GM18951 (cell line): ENCODE results near the gene LRCH3.

Experiments
- POLR2A ChIP-seq: IDR thresholded peaks from 4 replicates; pipeline ENCODE4 v1.6.1; 2011; ENCODE audit warnings: mild to moderate bottlenecking; ENCODE audit not compliant: insufficient read length, insufficient read depth; ENCODE audit errors: extremely low read depth
- in situ Hi-C: fragments of 300-500 bp; cut with MboI; formaldehyde crosslinking; loops from one replicate; pipeline ENCODE4 v1.12.0; 2022; ENCODE audit warnings: low sequenced_read_pairs, mixed read lengths, inconsistent platforms; ENCODE audit not compliant: unreplicated experiment

Gene LRCH3

DNA sequence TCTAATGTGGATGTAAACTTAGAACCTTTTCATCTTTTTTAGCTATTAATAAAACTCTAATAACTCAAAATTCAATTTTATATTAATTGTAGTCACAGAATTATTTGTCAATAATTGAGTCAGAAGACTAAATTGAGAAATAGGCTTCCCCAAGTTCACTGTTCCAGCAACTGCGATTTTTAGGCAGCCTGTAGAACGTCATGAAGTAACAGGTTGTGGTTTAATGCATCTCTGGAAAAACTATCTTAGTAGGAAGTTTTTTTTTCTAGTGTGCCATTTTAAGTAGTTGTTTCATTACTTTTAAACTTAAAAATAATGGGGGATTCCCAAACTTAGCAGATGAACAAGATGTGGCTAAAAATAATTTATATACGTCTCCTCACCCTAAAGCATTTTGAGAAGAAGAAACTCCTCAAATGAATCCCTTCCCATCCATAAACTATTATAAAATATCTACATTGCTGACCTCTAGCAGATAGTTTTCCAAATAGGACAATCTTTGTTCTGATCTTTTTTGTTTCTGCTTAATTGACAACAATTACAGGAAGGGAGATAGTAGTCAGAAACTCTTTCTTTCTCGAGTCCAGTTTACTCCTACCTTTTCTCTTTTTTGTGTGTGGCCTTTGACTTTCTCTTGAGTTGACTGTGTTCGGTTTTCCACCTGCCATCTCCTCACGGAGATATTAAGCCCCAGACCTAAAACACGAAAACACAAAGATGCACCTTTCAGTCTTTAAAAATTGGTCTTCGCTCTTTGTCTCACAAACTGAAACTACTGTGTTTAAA lies 43.1 kb downstream of the LRCH3 start:
- in situ Hi-C loops = no loop called here
- TF ChIP-seq POLR2A = no peak

DNA sequence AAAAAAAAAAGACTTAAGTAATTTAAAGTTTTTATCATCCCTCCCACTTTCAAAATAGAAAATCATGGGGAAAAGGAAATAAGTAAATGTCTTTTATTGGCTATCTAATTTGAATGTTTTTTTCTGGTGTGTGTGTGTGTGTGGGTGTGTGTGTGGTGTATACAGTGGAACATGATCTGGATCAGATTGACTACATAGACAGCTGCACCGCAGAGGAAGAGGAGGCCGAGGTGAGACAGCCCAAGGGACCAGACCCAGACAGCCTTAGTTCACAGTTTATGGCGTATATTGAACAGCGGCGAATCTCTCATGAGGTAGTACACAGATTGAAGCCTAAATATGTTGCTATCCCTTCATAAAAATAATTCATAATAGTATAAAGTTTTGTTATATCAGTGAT lies 44.5 kb downstream of the LRCH3 start:
- in situ Hi-C loops = no loop called here
- no peak for TF ChIP-seq POLR2A

DNA sequence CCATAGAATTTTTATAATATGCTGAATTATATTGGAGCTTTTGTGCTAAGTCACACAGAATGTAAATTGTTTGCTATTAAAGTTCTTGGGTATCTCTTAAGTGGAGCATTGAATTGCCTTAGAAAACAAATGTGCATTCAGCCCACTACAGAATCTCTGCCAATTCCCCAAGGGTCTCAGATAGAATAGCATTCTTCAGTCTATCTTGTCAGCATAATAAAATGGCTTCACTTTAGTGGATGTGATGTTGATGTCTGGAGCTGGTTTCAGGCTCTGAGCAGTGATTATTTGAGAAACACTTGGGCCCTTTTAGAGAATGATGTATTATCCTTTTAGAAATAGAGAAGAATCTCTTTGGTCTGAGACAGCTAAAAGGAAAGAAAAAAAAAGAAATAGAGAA lies 45.2 kb downstream of the LRCH3 start:
- no peak for TF ChIP-seq POLR2A
- in situ Hi-C loops = no loop called here

DNA sequence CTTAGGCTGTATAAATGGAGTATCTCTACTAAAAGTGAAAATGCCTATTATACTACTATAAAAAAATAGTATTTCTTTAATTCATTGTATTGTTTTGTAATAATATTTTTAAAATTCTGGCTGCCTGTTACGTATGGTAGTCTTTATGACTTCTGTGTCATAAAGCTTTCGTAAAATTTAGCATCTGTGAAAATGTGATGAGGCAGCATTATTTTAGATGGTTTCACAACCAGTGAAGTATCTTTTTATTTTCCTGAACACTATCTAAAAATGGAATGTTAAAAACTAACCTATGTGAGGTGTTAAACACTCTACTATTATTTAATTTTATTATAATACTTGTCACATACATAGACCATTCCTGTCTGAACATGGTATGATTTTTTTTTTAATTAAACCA lies 46.2 kb downstream of the LRCH3 start:
- in situ Hi-C loops = no loop called here
- TF ChIP-seq POLR2A = no peak

DNA sequence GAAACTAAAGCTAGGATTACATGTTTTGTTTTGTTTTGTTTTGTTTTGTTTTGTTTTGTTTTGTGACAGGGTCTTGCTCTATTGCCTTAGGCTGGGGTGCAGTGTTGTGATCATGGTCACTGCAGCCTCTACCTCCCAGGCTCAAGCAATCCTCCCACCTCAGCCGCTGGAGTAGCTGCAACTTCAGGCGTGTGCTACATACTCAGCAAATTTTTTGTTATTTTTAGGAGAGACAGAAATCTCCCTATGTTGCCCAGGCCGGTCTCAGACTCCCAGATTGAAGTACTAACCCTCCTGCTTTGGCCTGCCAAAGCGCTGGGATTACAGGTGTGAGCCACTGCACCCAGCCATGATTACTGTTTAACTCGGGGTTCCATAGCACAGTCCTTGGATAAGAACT lies 50.7 kb downstream of the LRCH3 start:
- in situ Hi-C loops = no loop called here
- TF ChIP-seq POLR2A = no peak

DNA sequence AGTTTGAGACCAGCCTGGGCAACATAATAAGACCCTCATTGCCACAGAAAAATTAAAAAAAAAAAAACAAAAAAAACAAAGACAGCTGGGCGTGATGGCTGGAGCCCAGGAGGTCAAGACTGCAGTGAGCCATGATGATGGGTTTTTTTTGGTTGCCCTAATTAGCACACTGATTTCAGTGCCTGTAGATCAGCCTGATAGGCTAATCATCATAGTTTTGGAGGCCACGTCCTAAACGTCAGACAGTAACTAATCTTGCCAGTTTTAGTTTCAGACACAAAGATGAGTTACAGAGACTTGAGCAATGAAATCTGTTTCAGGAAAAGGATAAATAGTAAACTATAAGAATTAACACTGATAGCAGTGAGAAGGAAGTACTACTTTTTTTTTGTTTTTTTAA lies 55.4 kb downstream of the LRCH3 start:
- in situ Hi-C loops = no loop called here
- no peak for TF ChIP-seq POLR2A

DNA sequence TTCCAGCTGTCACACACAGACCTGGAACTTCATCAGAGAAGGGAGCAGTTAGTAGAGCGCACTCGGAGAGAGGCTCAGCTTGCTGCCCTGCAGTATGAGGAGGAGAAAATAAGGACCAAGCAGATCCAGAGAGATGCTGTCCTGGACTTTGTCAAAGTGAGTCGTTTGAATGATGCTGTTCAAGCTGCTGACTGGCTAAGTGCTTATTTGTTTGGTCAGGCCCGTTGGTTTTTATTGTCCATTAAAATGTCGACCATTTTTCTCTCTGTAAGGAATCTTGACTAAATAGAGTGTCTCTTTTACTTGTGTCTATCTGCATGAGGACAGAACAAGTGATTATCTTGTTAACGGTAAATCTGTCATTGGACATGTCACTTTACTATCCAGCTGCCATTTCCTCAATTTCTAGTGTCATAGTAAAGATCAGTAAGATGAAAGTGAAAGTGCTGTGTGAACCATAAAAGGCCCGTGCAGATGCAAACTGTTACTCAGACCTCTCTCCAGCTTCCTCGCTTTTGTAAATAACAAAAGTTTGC lies 56.9 kb downstream of the LRCH3 start:
- in situ Hi-C loops = no loop called here
- TF ChIP-seq POLR2A = no peak

DNA sequence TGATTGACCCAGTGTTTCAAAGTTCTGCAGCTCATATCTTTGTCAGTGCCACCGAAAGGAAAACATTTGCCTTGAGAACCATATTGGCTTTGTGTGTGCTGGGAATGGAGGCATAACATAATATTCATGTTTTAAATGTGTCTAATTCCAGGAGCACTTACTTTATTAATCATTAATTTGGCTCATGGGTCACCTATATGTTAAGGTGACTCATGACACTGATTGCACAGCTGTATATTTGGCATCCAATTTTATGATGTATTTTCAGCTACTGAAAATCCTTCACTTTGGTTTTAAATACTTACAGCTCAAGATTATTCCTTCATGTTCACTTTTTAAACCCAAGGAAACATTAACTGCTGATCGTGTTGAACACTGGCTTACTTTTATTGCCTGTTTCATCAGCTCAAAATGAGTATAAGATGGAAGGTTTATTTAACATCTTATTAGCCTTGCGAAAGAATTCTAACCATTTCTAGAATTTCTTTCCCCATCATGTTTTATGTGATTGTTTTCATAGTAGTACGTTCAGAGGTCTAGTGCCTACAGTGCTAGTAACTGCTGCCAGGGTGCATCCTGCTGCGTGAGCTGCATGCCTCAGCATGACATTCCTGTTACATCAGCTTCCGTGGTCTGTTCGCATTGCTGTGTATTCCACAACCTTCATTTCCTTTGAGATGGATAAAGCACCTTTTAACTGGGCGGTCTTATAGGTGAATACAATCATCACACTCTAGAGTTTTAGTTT lies 63.7 kb downstream of the LRCH3 start:
- in situ Hi-C loops = no loop called here
- TF ChIP-seq POLR2A = no peak

DNA sequence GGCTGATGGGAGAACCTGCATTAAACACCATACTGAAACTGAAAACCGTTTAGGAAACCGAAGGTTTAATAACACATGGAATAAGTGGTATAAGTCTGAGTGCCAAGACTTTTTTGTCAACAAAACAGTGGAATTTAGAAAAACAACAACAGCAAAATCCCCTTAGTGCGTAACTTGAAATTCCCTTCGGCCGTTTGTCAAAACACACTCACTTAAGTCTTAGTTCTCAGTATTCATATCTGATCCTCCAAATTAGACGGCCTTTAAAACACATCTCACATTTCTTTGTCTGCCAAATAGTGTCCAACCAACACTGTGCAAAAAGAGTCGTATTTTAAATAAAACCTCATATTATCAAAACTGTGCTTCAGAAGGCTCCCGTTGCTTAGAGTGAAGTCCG lies 64.5 kb downstream of the LRCH3 start:
- no peak for TF ChIP-seq POLR2A
- in situ Hi-C loops = no loop called here

DNA sequence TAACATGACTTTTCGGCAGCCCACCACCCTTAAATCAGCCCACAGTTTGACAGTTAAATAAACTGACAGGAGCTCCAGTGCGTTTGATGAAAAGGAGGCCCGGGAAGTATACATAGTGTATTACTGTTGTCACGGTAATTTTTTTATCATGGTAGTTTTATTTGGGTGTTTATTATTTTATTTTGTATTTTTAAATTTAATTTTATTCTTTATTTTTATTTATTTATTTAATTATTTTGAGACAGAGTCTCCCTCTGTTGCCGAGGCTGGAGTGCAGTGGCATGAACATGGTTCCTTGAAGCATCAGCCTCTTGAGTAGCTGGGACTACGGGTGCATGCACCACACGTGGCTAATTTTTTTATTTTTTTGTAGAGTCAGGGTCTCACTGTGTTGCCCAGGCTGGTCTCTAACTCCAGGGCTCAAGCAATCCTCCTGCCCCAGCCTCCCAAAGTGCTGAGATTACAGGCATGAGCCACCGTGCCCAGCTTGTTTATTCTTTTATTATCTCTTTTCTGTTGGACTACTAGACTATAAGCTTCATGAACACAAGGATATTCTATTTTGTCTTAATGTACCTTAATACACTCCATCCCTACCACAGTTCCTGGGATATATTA lies 65.3 kb downstream of the LRCH3 start:
- in situ Hi-C loops = no loop called here
- no peak for TF ChIP-seq POLR2A

DNA sequence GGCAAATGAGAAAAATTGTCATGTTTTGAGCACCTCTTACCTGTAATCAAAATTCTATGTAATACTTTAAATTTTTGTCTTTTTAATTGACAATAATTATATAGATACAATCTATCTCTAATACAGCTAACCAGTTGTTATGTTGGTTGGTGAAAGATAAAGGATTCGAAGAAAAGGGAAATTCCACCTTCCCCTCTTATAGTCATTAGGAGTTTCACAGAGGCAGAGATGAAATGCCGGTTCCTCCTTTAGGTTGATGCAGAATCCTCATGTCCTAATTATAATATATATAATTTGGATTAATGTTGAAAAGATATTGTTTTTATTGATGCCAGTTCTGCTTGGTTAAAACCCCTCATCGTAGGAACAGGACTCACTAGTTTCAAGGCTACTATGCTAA lies 67.1 kb downstream of the LRCH3 start:
- TF ChIP-seq POLR2A = no peak
- in situ Hi-C loops = no loop called here

DNA sequence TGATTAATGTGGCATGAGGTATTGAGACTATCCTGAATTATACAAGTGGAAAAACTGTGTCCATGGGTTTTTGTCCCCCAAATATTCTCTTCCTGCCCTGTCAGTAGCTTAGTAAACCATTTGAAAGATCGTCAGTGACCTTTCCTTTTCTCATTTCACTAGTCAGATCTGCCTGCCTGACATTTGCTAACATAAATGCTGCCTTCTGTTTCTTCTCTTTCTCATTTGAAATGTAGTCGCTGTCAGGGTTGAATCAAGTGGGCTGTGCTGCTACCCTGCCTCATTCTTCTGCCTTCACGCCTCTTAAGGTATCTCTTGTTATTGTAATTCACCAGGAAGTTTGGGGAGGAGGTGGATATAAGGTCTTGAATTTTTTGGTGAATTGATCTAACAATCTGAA lies 67.5 kb downstream of the LRCH3 start:
- no peak for TF ChIP-seq POLR2A
- in situ Hi-C loops = no loop called here

DNA sequence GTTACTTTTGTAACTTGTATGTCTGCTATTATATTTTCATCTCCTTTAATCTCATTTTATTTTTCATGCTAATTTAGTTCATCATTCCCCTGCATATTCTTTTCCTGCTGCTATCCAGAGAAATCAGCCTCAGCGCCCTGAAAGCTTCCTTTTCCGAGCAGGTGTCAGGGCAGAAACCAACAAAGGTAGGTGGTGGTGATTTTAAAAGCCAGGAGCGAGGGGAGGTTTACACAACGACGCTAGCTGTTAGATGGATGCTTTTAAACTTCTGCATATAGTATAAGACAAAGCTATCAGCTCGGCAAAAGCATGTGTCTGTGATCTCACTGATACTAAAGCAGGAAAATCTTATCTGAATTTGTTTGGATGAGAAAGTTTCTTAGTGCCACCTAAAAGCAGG lies 75.0 kb downstream of the LRCH3 start:
- in situ Hi-C loops = no loop called here
- TF ChIP-seq POLR2A = no peak
